Measurements from ENCODE around the gene OTOL1.
A peak's percentile ranks its signal among the peaks of the same experiment; 100 is the strongest.
"Not testable (repeated sequence)": the region's sequence is repeated elsewhere in the genome, so short reads cannot be mapped to it uniquely, and the experiment has no call there.

OTOL1 gene

GRCh38 chr3:161496508-161496907, at the start of gene OTOL1:
TSS of gene OTOL1 (plus strand) at chr3:161496808. CDS start at chr3:161496808, 0 bp downstream.
- no peak for DNase-seq (ENCODE audit: low spot score)

GRCh38 chr3:161449785-161450184, 46.8 kb upstream of the OTOL1 start:
- no peak for DNase-seq (ENCODE audit: low spot score)

- no peak for DNase-seq (ENCODE audit: low spot score)
Measured at GRCh38 chr3:161452179-161452578, 44.4 kb upstream of the OTOL1 start.

- no peak for DNase-seq (ENCODE audit: low spot score)
Measured at GRCh38 chr3:161454615-161455014, 42.0 kb upstream of the OTOL1 start.

- DNase-seq (ENCODE audit: low spot score): no peak
Measured at GRCh38 chr3:161455962-161456361, 40.6 kb upstream of the OTOL1 start.

- no peak for DNase-seq (ENCODE audit: low spot score)
Measured at GRCh38 chr3:161462138-161462537, 34.5 kb upstream of the OTOL1 start.

- no peak for DNase-seq (ENCODE audit: low spot score)
Measured at GRCh38 chr3:161471211-161471610, 25.4 kb upstream of the OTOL1 start.

- no peak for DNase-seq (ENCODE audit: low spot score)
Measured at GRCh38 chr3:161474139-161474538, 22.5 kb upstream of the OTOL1 start.

GRCh38 chr3:161474741-161475140, 21.9 kb upstream of the OTOL1 start:
- no peak for DNase-seq (ENCODE audit: low spot score)

- DNase-seq (ENCODE audit: low spot score): no peak
Measured at GRCh38 chr3:161475206-161475605, 21.4 kb upstream of the OTOL1 start.

- DNase-seq (ENCODE audit: low spot score): peak; percentile 53
Measured at GRCh38 chr3:161475905-161476304, 20.7 kb upstream of the OTOL1 start.

GRCh38 chr3:161484226-161484625, 12.4 kb upstream of the OTOL1 start:
- no peak for DNase-seq (ENCODE audit: low spot score)

GRCh38 chr3:161488284-161488683, 8.3 kb upstream of the OTOL1 start:
- DNase-seq (ENCODE audit: low spot score): not testable (repeated sequence)

- peak; percentile 45 for DNase-seq (ENCODE audit: low spot score)
Measured at GRCh38 chr3:161489395-161489794, 7.2 kb upstream of the OTOL1 start.

- DNase-seq (ENCODE audit: low spot score): not testable (repeated sequence)
Measured at GRCh38 chr3:161490845-161491244, 5.8 kb upstream of the OTOL1 start.

- DNase-seq (ENCODE audit: low spot score): no peak
Measured at GRCh38 chr3:161498259-161498921, 1.8 kb downstream of the OTOL1 start.

- no peak for DNase-seq (ENCODE audit: low spot score)
Measured at GRCh38 chr3:161500068-161500796, 3.6 kb downstream of the OTOL1 start.

- no peak for DNase-seq (ENCODE audit: low spot score)
Measured at GRCh38 chr3:161503271-161503670, 6.7 kb downstream of the OTOL1 start.

- peak; percentile 7 for DNase-seq (ENCODE audit: low spot score)
Measured at GRCh38 chr3:161508852-161509477, 12.4 kb downstream of the OTOL1 start.

GRCh38 chr3:161510510-161511260, 14.1 kb downstream of the OTOL1 start:
- no peak for DNase-seq (ENCODE audit: low spot score)

GRCh38 chr3:161523916-161524315, 27.3 kb downstream of the OTOL1 start:
- no peak for DNase-seq (ENCODE audit: low spot score)

- no peak for DNase-seq (ENCODE audit: low spot score)
Measured at GRCh38 chr3:161531930-161532329, 35.3 kb downstream of the OTOL1 start.

All from pons (tissue), 1 donor.